ENCODE results near the gene ARHGAP22.

Gene ARHGAP22

GRCh38 chr10:48552946-48553564 lies 51.8 kb downstream of the ARHGAP22 start:
- no peak for DNase-seq (ENCODE audit: low read depth, low spot score)

DNA sequence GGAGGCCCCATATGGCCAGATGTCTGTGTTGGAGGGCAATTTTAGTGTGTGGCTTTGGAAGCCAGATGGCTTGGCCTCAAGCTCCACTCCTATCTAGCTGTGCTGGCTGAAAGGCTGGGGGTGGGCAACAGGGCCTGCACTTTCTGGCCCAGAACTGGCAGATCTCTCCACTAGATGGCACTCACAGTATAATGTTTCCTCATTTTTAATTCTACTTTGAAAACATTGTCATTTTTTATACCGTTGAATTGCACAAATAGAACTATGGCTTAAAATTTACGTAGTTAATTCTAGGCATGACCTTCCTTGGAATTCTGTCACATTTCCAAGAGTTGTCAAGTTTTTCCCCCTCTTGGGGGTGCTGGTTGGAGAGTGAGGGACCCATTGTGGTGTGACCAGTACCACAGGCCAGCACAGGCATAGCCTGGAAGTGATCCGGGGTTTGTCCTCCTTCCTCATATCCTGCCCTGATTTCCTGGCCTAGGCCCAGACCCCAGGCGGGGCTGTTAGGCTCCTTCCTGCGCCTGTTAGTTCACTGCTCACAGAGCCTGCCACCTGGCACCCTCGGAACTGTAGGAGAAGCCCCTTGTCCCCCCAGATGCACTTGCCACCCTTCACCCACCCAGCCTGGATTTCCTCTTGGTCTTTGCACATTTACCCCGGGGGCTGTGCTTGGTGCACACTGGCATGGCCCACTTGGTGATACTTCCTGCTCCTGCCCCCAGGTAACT lies 52.8 kb downstream of the ARHGAP22 start:
- DNase-seq (ENCODE audit: low read depth, low spot score): no peak

- DNase-seq (ENCODE audit: low read depth, low spot score): no peak
These were observed 53.9 kb downstream of the ARHGAP22 start for GRCh38 chr10:48550977-48551376.

DNA sequence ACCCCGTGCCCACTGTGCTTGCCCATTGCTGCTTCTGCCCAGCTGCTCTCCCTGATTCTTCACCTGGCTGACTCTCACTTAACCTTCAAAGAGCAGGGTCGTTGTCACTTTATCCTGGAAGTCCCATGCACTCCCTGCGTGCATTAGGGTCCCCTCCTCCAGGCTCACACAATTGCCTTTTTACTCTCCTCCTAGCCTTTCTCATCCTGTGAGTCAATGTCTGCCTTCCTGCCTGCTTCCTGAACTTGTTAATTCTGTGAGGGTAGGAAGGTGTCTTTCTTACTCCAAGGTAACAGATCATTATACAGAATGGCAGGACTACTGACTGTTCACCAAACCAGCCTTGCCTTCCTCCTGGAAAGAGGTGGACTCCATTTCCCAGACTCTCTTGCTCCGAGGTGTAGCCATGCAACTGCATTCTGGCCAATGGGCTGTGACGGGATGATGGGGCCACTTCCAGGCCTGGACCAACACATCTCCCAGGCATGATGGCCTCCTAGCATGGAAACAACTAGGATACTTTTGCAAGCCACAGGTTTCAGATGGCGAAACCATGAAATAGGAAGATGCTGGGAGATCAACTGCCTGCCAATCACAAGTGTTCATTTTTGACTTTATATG lies 54.7 kb downstream of the ARHGAP22 start:
- no peak for DNase-seq (ENCODE audit: low read depth, low spot score)

- DNase-seq (ENCODE audit: low read depth, low spot score): no peak
These were observed 55.6 kb downstream of the ARHGAP22 start for GRCh38 chr10:48549236-48549635.

DNA sequence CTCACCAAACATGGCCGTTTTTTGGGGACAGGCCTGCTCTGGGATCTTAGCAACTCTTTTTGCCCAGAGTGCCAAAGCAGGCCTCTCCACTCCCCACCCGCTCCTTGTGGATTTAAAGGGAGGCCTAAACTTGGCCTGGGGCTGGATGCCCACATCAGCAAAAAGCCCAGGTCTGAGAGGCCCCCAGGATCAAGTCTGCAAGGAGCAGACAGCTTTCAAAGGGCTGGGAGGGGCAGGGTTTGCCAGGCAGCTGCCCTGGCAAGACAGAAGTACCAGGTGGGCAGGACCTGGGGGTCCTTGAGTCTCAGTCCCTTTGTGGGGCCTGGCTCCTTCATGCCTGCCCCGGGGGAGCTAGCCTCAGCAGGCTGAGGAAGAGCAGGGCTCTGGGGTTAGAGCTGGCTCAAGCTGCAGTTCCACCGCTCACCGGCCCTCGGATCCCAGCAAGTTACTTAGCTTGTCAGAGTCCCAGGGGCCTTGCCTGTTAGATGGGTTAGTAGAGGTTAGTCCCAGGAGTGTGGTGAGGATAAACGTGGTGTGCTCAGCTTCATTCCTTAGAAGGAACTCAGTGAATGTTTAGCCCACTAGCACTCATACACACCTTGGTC lies 56.2 kb downstream of the ARHGAP22 start:
- DNase-seq (ENCODE audit: low read depth, low spot score): no peak

- no peak for DNase-seq (ENCODE audit: low read depth, low spot score)
These were observed 56.9 kb downstream of the ARHGAP22 start for GRCh38 chr10:48547981-48548380.

- DNase-seq (ENCODE audit: low read depth, low spot score): no peak
These were observed 57.6 kb downstream of the ARHGAP22 start for GRCh38 chr10:48547061-48547895.

DNA sequence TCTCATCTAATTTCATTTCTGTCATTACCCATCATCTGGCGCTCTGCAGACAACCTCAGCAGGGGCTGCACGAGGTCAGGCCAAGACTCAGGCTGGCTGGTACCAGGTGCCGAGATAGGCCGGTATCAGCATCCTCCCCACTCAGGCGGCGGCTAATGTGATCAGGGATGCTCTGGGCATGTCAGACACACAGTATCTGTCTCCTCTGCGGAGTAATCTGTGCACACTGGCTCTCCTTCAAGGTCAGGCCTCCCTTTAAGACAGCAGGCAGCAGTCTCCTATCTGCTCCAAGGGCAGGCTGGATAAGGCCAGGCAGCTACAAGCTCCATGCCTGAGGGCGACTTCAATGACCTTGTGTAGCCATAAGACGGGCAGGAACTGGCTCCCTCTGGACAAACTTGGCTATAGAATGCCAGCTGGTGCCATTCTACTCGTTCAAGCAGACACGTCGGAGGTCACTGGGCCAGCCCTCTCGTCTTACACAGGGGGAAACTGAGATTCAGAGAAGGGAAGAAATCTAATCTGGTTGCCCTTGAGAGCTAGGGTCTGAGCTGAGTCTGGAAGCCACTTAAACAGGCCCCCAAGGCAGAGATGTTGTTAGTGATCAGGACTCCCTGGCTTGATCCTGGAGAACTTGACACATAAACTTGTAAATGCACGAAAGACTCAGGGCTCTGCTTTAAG lies 59.3 kb downstream of the ARHGAP22 start:
- no peak for DNase-seq (ENCODE audit: low read depth, low spot score)

DNA sequence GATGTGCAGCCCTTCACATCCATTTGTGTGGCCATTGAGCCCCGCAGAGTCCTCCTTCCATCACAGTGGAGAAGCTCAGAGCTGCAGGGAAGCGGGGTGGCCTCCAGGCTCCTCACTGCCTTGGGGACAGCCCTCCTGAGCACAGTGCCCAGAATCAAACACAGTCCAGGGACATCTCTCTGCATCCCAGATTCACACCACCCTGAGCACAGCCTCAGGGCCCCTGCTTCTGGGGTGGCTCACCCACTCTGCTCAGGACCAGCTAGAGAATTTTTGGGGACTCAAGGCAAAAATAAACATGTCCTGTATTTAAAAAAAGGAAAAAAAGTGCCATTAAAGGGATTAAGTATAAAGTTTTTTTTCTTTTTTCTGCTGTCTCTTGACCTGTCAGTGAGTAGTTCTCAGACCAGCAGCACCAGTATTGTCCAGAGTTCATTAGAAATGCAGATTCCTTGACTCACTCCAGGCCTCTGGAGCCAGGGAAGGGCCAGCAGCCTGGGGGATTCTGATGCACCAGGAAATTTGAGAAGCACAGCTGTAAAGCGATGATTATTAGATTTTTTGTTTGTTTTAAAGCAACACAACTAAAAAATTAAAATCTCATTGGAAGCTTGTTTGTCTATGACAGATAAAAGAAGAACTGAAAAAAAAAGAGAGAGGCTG lies 61.6 kb downstream of the ARHGAP22 start:
- DNase-seq (ENCODE audit: low read depth, low spot score): no peak

DNA sequence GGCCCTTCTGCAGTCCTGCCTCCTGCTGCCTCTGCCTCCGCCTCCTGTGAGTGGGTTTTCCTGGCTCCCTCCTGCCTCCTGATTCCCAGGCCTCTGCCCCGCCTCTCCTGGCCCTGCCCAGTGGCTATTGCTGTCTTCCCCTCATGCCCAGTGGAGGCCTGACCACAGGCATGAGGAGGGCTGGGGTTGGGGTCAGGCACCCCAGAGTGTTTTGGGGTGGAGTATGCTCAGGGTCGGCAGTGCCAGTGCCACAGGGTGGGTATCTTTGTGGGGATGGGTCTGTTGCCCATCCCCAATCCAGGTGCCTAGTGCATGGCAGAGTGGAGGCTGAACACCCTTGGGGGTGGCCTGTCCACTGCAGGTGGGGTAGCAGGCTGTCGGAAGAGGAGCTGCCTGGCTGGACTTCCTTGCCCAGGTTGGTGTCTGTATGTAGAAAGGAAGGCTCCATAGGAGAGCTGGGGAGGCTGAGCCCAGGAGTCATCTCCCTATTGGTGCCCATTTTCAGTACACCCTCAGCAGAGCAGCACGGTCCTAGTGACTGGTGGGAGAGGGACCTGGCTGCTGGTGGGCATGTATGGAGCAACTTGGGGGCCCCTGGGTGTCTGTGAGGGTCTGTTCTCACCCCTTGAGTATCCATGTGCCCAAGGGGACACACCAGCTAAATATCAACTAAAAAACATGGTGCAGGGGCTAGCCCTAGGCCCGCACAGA lies 62.2 kb downstream of the ARHGAP22 start:
- no peak for DNase-seq (ENCODE audit: low read depth, low spot score)

DNA sequence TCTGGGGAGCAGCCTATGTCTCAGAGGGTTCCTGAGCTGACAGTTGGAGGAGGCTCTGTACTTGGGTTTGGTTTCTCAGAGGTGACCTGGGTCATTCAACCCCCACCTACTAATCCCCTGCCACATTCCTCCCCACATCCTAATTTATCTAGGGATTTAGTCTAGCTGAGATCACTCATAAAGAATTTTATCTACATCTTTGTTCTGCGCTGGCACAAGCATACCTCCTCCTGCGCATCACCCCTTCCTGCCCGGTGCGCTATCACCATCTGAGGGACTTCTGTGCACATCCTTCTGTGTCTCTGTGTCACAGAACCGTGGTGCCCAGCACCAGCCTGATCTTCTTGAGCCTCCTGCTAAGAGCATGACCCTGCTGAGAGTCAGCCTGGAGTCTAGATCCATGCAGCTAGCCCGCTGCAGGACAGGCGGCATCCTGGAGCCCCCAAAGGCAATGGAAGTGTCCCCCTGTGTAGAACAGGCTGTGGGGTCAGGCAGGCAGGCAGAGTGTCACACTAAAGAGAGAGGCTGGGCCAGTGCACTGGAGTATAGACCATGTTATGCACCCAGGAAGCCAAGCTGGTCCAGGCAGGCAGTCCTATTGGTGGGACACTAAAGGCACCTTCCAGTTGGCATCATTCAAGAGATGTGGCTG lies 63.6 kb downstream of the ARHGAP22 start:
- no peak for DNase-seq (ENCODE audit: low read depth, low spot score)

DNA sequence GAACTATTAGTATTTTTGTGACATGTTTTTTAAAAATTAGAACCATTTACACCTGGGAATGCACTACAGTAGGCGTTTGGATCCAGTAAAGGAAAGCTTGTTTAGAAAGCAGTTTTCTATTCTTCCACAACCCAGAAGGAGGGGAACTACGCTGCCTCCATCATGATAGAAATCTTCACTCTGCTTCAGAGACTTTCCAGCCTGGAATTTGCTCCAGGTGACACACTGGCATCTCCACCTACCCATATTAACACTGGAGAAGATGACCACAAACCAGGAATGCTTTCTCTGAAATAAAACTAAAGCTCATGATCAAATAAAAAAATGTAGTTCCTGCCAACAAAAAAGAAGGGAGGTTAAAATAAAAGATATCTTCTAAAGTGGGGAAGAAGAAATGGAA lies 66.3 kb downstream of the ARHGAP22 start:
- DNase-seq (ENCODE audit: low read depth, low spot score): no peak

GRCh38 chr10:48536916-48537890 lies 67.7 kb downstream of the ARHGAP22 start:
- no peak for DNase-seq (ENCODE audit: low read depth, low spot score)

- DNase-seq (ENCODE audit: low read depth, low spot score): no peak
These were observed 68.7 kb downstream of the ARHGAP22 start for GRCh38 chr10:48536156-48536500.

GRCh38 chr10:48535416-48536155 lies 69.3 kb downstream of the ARHGAP22 start:
- no peak for DNase-seq (ENCODE audit: low read depth, low spot score)

- DNase-seq (ENCODE audit: low read depth, low spot score): no peak
These were observed 70.7 kb downstream of the ARHGAP22 start for GRCh38 chr10:48533951-48534720.
